NCI-H1436 treated with DMSO at 0.1 percent for 48 hours (cell line): ENCODE results near the gene PDE9A.

ENCODE experiments used
- DNase-seq: peaks from one replicate; lab custom pipeline; 2025; lab: John Stamatoyannopoulos, UW

PDE9A gene

GRCh38 chr21:42688226-42688840 is 34.9 kb downstream of the PDE9A start:
- DNase-seq = no peak

GRCh38 chr21:42688841-42689371 is 35.5 kb downstream of the PDE9A start:
- DNase-seq = no peak

DNA sequence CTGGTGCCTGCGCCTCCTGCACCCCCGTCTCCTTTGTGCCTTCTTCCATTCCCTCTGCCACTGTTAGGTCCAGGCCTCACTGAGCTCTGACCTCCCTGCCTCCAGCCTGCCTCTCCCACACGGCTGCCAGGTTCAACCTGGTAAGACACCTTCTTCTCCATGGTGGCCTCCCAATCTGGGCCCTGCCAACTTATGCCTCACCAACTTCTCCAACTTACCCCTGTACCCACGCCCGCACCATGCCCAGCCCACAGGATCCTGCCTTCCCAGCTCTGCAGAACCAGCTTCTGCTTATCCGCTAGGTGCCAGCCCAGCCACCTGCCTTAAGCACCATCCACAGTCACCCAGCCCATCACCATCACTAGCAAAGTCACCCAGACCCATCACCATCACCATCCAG is 37.2 kb downstream of the PDE9A start:
- DNase-seq = no peak

DNA sequence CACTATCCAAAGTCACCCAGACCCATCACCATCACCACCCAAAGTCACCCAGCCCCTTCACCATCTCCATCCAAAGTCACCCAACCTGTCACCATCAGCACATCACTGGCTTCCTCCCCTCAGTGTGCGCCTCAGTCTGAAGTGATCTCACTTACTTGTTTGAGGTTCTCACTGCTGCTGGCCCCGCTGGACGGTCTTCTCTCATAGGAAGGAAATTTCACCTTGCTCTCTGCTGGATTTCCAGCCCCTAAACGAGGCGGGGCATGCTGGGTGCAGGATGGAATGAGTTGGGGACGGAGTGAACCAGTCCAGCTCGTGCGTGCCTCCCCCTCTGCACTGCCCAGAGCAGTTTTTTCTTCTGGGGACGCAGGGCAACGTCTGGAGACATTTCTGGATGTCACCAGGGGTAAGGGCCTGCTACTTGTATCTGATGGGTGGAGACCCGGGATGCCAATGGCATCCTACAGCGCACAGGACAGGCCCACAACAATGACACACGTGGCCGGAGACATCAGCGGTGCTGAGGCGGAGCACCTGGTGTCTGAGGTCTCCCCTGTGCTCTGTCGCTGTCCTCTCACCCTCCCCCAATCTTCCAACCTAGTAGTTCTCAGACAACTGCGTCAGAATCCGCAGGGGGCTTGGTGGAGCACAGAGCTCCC is 38.6 kb downstream of the PDE9A start:
- DNase-seq = no peak

DNA sequence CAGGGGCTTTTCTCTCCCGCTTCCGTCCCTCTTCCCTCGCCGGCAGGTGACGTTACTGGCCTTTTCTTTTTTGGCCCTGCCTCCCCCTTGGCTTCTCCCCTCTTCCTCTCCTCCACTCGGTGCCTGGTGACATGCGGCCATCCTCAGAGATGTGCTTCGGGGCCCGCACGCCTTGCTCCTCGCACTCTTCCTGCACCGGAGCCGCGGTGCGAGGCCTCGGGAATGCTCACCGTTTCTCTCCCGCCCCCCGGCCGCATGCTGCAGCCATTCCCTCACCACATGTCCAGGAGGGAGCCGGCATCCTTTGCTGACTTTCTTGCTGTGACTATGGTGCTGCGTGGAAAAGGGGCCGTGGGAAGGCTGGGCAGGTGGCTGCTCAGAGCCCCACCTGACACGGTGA is 39.3 kb downstream of the PDE9A start:
- no peak for DNase-seq

DNA sequence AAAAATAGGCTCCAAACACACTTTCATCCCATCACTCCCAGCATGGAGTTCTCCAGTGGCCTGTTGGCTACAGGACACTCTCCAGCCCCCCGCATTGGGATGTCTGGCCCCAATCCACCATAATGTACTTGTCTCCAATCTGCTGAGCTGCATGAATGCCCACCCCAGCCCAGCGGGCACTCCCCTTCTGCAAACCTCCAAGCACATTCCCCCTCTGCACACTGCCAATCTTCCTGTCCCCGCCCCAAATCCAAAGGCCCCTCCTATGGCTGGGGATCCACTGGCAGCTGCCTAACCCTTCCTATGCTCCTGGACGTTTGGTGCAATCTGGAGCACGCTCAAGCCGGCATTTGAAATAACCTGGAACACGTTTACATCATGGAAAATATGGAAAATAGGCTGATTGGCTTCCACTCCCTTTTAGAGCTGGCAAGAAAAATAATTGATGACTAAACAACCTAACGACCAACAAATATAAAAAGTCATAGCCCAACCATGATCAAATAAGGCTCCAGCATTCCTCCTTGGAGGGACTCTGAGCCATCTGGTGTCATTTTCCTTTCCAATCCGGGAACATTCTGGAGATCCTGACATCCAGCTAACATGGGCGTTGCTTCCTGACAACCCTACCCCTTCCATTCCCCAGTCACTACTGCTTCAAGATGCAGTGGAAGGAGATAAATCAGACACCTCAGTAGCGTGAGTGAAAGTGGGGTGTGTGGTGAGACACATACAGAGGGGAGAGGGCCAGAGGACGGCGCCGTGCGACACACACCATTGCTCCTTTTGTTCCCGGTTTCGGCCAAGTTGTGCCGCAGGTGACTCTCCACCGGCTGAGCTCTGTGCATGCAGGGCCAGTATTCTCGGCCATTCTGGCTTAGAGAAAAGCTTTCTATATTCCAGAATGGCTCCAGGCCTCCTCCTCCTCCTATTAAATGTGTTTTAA is 41.6 kb downstream of the PDE9A start:
- no peak for DNase-seq

DNA sequence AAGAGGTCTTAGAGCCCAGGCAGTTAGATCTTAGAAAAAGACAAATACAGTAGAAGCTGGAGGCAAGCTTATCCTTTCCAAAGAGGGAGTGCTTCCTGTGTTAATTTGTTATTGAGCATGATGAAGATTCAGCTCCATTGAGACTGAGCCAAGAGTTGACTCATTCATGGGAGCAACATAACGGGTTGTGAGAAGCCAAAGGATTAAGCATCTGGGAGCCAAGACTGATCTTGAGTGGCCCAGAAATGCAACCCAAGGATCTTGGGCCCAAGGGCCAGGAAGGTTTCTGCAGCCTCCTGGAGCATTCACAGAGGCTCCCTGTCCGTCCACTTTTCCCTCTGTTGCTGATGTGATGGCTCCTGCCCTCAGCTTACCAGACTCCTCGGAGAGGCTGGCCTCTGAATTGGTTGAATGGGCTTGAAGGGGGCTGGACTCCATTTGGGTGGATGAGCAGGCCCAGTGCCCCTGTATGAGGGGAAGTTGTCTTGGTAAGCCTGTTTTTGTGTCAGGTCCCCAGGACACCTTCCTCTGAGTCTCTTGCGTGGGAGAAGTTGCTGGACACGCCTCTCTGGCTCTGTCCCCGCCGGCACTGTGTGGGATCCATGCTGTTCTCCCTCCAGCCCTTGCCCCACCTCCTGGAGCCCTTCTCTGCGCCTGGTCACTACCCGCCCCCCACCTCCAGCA is 42.4 kb downstream of the PDE9A start:
- DNase-seq = no peak

DNA sequence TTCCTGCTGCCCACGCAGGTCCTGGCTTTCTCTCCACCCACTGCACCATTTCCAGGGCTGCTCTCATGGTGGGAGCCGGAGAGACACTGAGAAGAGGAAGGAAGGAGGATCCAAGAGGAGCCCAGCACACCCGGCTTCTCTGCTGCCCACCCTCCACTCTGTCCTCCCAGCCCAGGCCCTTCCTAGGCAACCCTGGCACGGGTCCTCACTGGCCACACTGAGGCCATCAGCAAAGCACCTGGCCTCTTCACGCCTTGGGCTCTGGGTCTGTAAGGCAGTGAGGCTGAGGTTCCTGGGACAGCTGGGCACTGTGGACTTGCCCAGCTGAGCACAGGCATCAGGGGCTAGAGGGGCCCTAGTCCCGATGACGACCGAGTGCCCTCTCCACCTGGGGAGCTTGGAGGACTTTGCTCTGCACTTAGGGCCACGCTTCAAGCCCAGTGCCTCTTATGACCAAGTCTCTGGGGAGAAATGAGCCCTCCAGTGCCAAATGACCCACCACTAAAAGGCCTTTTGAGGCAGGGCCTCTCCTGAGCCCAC is 43.1 kb downstream of the PDE9A start:
- DNase-seq = no peak

DNA sequence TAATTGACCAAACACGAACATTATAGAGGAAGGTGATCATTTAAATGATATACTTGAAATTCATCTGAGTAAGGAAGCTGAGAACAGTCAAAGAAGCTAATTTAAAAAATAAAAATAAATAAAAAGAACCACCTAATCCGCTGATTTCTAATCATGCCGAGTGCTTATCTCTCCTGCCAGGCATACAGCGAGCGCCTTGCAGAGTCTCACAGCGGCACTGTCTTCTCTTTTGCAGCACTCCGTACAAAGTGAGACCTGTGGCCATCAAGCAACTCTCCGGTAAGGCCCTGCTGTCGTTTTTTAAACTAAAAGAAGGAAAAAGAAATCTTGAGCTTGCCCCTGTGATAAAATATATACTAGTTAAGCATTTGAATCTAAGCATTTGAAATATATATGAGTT is 45.3 kb downstream of the PDE9A start:
- DNase-seq = no peak

- DNase-seq = no peak
Observed at GRCh38 chr21:42699196-42699595, 45.8 kb downstream of the PDE9A start.

DNA sequence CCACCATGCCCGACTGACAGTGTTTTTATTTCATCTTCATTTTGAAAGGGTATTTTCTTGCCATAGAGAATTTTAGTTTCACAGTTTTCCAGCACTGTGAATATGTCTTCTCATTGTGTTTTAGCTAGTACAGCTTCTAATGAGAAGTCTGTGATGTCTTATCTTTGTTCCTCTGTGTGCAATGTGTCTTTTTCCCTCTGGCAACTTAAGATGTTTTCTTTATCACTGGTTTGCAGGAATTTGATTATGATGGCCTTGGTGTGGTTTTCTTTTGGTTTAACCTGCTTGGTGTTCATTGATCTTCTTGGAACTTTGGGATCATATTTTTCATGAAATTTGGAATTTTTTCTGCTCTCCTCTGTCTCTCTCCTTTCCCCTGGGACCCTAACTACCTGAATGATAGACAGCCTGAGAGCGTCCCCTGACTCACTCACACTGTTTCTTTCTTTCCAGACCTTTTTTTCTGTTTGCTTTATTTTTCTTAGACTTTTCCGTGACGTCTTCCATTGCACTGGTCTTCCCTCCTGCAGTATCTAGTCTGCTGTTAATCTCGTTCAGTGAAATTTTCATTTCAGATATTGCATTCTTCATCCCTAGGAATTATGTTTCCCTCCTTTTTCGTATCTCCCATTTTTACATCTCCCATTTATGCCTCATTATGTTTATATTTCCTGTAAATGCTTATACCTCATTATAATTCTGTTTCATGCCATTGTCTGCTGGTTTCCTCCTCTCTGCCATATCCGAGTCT is 48.5 kb downstream of the PDE9A start:
- DNase-seq = no peak

DNA sequence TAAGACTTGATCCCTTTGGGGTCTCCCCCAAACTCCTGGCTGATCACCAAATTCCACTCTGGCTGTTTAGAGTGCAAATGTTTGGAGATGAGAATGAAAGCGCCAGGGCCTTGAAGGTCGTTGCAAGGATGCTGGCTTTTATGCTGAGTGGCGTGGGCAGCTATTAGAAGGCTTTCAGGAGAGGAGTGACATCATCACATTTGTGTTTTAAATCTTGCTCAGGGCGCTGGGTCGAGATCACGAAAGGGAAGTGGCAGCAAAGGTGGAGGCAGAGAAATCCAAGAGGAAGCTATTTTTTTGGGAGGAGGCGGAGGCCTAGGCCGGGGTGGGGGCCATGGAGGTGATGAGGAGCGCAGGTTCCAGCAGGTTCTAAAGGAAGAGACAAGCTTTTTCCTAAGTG is 49.3 kb downstream of the PDE9A start:
- no peak for DNase-seq

DNA sequence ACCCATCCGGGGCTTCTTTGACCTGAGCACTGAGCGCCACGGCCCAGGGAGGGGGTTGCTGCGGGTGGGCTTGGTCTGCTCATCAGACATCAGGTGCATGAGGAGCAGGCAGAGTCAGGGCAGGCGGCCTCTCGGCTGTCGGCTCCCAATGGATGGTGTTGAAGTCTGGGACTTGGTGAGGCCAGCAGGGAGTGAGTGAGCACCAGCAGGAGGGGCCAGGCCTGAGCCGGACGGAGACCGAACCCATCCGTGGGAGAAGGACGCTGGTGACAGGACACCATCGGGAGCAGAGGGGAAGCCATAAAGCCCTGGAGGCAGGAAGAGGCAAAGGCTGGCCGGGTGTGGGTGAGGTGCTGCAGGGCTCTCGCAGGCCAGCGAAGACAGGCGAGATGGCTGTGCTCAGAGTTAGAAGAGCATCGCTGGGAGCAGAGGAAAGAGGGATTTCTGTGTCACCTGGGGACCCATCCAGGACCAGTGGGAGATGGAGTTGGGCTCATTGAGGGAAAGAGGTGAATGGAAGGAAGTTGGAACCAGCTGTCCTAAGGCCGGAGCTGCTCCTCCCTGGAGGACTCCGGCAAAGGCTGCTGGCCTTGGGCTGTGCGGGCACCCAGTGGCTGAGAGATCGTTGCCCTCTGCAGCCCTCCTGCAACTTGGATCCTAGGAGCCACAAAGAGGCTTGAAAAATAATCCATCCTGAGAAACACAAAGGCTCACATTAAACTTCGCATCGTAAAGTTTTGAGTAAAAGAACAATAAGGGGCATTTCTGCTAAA is 49.9 kb downstream of the PDE9A start:
- no peak for DNase-seq

DNA sequence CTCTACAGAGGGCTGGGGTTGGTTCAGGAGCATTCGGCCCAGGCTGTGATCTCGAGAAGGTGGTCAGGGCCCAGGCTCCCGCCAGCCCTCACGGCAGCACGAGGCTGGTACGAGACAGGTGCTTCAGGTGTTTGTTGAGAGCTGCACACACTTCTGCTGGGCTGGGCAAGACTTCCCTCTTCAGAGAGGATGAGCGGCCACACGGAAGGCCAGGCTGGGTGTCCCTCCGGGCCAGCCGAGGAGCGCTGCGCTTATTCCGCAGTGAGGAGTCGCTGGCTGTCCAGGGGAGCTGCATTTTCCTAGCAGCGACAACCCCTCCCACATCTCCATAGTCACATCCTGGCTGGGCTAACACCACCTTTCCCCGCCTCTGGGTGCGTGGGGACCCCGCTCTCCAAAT is 50.5 kb downstream of the PDE9A start:
- DNase-seq = no peak

DNA sequence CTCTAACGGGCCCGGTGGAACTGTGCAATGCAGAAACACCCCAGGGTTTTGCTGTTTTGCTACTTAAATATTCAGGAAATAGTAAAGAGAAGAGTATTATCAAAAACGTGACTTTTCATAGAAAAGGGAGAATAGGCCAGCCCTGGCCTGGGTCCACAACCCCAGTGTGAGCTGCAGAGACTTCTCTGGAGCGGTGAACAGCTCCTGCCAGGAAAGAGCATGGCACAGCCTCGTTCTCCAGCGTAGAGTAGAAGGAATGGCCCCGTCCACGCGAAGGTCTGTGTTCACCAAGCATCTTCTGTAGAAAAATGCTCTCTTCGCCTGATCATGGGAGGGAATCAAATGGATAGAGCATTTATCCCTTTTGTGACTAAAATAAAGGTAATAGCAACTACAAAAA is 51.4 kb downstream of the PDE9A start:
- no peak for DNase-seq

DNA sequence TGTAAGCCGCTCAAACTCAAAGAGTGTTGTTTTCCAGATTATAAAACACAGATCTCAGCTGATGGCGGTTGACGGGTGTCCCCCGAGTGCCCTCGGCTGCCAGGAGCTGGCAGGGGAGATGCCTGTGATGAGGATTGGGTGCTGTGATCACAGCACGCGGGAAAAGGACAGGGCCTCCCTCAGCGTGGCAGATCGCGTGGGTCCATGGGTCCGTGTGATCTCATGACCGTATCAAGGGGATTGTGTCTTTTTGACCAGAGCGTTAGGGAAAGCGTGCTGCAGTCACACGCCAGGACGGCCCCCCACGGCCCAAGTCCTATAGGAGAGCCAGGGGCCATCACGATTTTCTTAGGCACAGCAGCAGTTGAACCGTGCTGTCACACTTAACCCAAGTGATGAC is 51.9 kb downstream of the PDE9A start:
- no peak for DNase-seq

- no peak for DNase-seq
Observed at GRCh38 chr21:42705746-42706374, 52.4 kb downstream of the PDE9A start.

- DNase-seq = no peak
Observed at GRCh38 chr21:42706765-42707164, 53.3 kb downstream of the PDE9A start.

DNA sequence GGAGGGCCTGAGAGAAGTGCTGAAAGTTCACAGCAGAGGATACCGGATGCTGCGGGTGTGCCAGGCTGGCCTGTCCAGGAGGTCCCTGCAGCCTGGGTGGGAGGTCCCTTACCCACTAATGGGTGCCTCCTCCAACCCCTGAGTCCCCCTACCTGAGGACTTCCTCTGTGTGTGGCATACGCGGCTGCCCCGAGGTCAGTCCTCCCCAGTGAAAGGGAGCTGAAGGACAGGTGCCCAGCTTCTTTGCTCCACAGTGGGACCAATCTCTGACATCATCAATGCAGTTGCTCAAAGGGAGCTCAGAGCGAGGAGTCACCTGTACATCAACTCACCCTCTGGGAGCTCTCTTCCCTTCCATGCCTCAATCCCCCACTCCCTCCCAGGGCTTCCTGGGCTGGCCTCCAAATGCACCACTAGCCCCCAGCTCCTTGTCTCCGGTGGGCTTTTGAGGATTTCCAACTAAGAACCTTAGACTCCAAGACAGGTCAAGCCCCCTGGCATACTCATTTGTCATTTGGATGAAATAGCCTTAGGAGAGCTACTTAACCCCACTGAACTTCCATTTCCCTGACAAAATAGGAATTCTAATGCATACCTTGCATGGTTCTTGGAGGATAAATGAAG is 53.9 kb downstream of the PDE9A start:
- no peak for DNase-seq
